Measurements from ENCODE around the gene GPR87. TPM values are rescaled to one million over a fixed set of nuclear protein-coding genes. Genes with fewer than 3 reads are reported as not detected.

Gene GPR87
- total RNA-seq, 1 experiment from 2014 or later = 3.8 TPM

DNA sequence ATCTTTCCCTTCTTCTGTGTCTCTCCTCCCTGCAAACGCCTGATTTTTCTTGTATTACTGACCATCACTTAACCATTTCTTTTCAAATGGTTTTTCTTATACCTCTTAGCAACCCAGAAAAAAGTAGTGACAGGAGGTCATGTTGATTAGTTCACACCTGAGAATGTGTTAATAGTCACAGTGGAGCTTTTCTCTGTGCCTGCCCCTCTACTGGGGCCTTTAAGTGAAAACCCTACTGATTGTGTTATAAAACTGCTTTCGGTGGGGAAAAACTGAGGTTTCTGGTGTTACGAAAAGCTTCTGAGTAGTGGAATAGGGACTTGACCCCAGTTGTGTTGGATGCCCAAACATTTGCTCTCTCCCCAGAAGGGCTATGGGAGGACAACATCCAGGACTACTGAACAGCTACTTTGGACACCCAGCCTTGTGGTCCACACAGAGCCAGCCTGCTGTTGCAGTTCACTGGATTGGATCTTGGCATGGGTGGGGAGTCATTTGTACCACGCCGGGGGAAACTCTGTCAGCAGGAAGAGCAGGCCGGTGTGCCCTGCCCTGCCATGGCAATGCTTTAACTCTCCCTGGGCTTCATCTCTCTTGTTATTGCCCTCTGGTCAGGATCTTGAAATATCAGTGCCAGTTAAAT lies 10.3 kb downstream of the GPR87 start:
- H3K79me2 ChIP-seq (ENCODE audit: insufficient read depth, low read length) = no peaks in the 10 kb centered on the region
- H3K4me2 ChIP-seq (ENCODE audit: low read length) = peak overlapping the region; percentile 72
- H3K4me3 ChIP-seq (replicated peaks in 1 of 2; ENCODE audit: low read depth in 1 of 2, low read length in 2 of 2) = no peak overlapping the region
- TF ChIP-seq EZH2 (IDR thresholded peaks at IDR 0.05) (no peak), JUND (IDR thresholded peaks at IDR 0.05) (no peak), CEBPB (IDR thresholded peaks at IDR 0.05; ENCODE audit: low read depth) (0 out of 2 replicates have a peak, but pooled peaks have one; percentile 17)
- POLR2A ChIA-PET = interaction anchor here (1.6 to 1.7 kb wide), 2 partner anchors 10 kb away, joined by 4 to 9 read pairs; partner anchors contain the start of gene GPR87
- DNase-seq (ENCODE audit: low read depth, low spot score) (no peak), ATAC-seq (no peak)
- H2AFZ ChIP-seq (ENCODE audit: low read depth, low read length, poor library complexity, severe bottlenecking) = no peak overlapping the region
- H3K9me2 ChIP-seq (ENCODE audit: insufficient read depth) = no peaks in the 10 kb centered on the region
- CTCF ChIA-PET = interaction anchor here (1.8 to 2.1 kb wide), 2 partner anchors 21 to 120 kb away, joined by 6 to 10 read pairs; no protein-coding TSS in a partner anchor
- H3K4me1 ChIP-seq (ENCODE audit: control insufficient read depth in 1 of 2, insufficient read depth in 2 of 2, low read length in 2 of 2) = peaks cover 26 to 62% of the 10 kb centered on the region in 2 experiments
- BruUV-seq (replicated peaks) = no TSS peak
- no peaks in the 10 kb centered on the region for H4K20me1 ChIP-seq (ENCODE audit: insufficient read depth)
- intact Hi-C loops (cut with micrococcal nuclease) = no loop called here
- H3K9ac ChIP-seq (ENCODE audit: low read length) = peak overlapping the region; percentile 50
- H3K27me3 ChIP-seq (ENCODE audit: insufficient read depth, low read length) = no peaks in the 10 kb centered on the region
- H3K36me3 ChIP-seq (ENCODE audit: control insufficient read depth in 1 of 2, insufficient read depth in 2 of 2, low read length in 2 of 2) = no peaks in the 10 kb centered on the region
- peak overlapping the region; percentile 75 for H3K27ac ChIP-seq (ENCODE audit: low read depth, low read length)
- H3K9me3 ChIP-seq (ENCODE audit: control insufficient read depth in 1 of 2, insufficient read depth in 1 of 2, low read depth in 1 of 2, low read length in 2 of 2) = no peaks in the 10 kb centered on the region
- RAD21 ChIA-PET (ENCODE audit: low non-redundant PET in 1 of 2, low total read pairs in 2 of 2, uncharacterized antibody in 2 of 2, unreplicated experiment in 2 of 2) = no interaction called here

DNA sequence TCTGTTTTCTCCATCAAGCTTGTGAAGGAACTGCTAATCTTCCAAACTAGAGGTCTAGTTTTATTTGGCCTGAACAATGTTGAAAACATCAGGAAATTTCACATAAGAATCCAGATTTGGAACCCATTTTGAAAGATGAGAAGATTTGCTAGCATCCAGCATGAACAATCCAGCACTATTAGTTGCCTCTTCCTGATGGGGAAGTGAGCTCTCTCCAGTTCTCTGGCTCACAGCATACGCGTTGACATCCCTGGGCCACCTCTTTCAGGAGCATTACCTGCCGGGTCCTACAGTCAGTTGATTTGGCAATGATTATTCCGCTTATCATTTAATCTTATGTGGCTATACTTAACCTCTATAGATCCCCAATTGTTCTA lies 10.9 kb downstream of the GPR87 start:
- no peak for DNase-seq (ENCODE audit: low read depth, low spot score)
- ChIA-PET CTCF (interaction anchor here (1.8 to 2.1 kb wide), 3 partner anchors 22 to 533 kb away, joined by 6 to 10 read pairs (median 8); no protein-coding TSS in a partner anchor), RAD21 (ENCODE audit: low non-redundant PET in 1 of 2, low total read pairs in 2 of 2, uncharacterized antibody in 2 of 2, unreplicated experiment in 2 of 2) (no interaction called here), POLR2A (interaction anchor here (1.3 to 1.6 kb wide), 2 partner anchors 8 to 11 kb away, joined by 4 to 9 read pairs; partner anchors contain the start of gene GPR87)
- H3K9ac ChIP-seq (ENCODE audit: low read length) = peak overlapping the region; percentile 50
- peak overlapping the region; percentile 75 for H3K27ac ChIP-seq (ENCODE audit: low read depth, low read length)
- no peaks in the 10 kb centered on the region for H3K79me2 ChIP-seq (ENCODE audit: insufficient read depth, low read length)
- peak; percentile 23; the same call in 1 of the 2 replicates for ATAC-seq
- H4K20me1 ChIP-seq (ENCODE audit: insufficient read depth) = no peaks in the 10 kb centered on the region
- no peaks in the 10 kb centered on the region for H3K36me3 ChIP-seq (ENCODE audit: control insufficient read depth in 1 of 2, insufficient read depth in 2 of 2, low read length in 2 of 2)
- BruUV-seq (replicated peaks) = TSS peak; percentile 91
- TF ChIP-seq ELF1 (IDR thresholded peaks at IDR 0.05; ENCODE audit: borderline replicate concordance, low read depth) (no peak), POLR2AphosphoS5 (IDR thresholded peaks at IDR 0.05; ENCODE audit: low read depth, low read length) (no peak), ZNF274 (IDR thresholded peaks at IDR 0.05; ENCODE audit: low read depth, low read length) (no peak), RAD21 (IDR thresholded peaks at IDR 0.05; ENCODE audit: low read depth) (no peak), CBX3 (IDR thresholded peaks at IDR 0.05; ENCODE audit: low read depth) (no peak), FOSL1 (IDR thresholded peaks at IDR 0.05; ENCODE audit: low read depth) (no peak), YY1 (IDR thresholded peaks at IDR 0.05; ENCODE audit: extremely low read depth, insufficient replicate concordance, low read depth, low read length) (no peak)
- TF ChIP-seq, protein P1, sequence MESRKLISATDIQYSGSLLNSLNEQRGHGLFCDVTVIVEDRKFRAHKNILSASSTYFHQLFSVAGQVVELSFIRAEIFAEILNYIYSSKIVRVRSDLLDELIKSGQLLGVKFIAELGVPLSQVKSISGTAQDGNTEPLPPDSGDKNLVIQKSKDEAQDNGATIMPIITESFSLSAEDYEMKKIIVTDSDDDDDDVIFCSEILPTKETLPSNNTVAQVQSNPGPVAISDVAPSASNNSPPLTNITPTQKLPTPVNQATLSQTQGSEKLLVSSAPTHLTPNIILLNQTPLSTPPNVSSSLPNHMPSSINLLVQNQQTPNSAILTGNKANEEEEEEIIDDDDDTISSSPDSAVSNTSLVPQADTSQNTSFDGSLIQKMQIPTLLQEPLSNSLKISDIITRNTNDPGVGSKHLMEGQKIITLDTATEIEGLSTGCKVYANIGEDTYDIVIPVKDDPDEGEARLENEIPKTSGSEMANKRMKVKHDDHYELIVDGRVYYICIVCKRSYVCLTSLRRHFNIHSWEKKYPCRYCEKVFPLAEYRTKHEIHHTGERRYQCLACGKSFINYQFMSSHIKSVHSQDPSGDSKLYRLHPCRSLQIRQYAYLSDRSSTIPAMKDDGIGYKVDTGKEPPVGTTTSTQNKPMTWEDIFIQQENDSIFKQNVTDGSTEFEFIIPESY (IDR thresholded peaks at IDR 0.05; ENCODE audit: extremely low read depth, insufficient replicate concordance, low read length) = no peak
- H3K4me3 ChIP-seq (replicated peaks in 1 of 2; ENCODE audit: low read depth in 1 of 2, low read length in 2 of 2) = peak overlapping the region in 1 of 2 experiments; percentile 39; a peak in 2 of 4 replicates
- H2AFZ ChIP-seq (ENCODE audit: low read depth, low read length, poor library complexity, severe bottlenecking) = no peak overlapping the region
- H3K9me3 ChIP-seq (ENCODE audit: control insufficient read depth in 1 of 2, insufficient read depth in 1 of 2, low read depth in 1 of 2, low read length in 2 of 2) = no peaks in the 10 kb centered on the region
- peaks cover 26 to 62% of the 10 kb centered on the region in 2 experiments for H3K4me1 ChIP-seq (ENCODE audit: control insufficient read depth in 1 of 2, insufficient read depth in 2 of 2, low read length in 2 of 2)
- intact Hi-C loops (cut with micrococcal nuclease) = loop anchor here (1.0 kb wide), 2 partner anchors 11 to 22 kb away; partner anchors contain the start of gene GPR87
- no peaks in the 10 kb centered on the region for H3K9me2 ChIP-seq (ENCODE audit: insufficient read depth)
- peak overlapping the region; percentile 72 for H3K4me2 ChIP-seq (ENCODE audit: low read length)
- no peaks in the 10 kb centered on the region for H3K27me3 ChIP-seq (ENCODE audit: insufficient read depth, low read length)
